Brain pericyte (primary cell): ENCODE results near the gene APOBEC3G.
"Not testable (repeated sequence)": the region's sequence is repeated elsewhere in the genome, so short reads cannot be mapped to it uniquely, and the experiment has no call there.

ENCODE experiments used
- DNase-seq: peaks from one replicate; pipeline ENCODE4 v3.0.0-alpha.2; 2012; ENCODE audit warnings: low read depth, low spot score

APOBEC3G gene

GRCh38 chr22:39066442-39067276, 10.4 kb upstream of the APOBEC3G start:
- not testable (repeated sequence) for DNase-seq

DNA sequence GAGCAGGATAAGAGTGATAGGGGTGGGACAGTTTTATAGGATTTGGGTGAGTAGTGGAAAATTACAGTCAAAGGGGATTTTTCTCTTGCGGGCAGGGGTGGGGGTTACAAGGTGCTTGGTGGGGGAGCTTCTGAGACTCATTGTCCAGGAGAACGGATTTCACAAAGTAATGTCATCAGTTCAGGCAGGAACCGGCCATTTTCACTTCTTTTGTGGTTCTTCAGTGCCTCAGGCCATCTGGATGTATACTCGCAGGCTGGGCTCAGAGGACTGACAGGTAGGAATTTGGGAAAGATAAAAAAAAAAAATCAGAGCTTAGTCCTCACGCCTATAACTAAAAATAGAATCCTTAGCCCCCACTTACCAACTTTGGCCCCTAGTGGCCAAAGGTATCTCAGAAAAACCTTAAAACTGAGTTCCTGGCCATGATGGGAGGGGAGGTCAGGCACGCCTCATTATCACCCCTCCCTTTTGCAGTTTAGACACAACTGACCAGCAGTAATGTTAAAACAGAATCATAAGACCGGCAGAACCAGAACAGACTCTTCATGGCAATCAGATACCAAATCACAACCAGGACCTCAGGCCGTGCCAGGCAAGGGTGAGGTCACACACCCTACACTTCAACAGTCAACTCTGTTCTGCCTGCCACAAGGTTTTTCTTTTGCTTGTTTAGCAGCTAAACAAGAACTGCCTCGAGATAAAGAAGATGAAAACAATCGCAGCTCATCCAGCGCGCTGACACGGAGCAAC, 8.9 kb upstream of the APOBEC3G start:
- DNase-seq = no peak

- no peak for DNase-seq
These were observed 6.9 kb upstream of the APOBEC3G start for GRCh38 chr22:39070186-39070585.

- not testable (repeated sequence) for DNase-seq
These were observed 4.5 kb upstream of the APOBEC3G start for GRCh38 chr22:39072581-39072981.

DNA sequence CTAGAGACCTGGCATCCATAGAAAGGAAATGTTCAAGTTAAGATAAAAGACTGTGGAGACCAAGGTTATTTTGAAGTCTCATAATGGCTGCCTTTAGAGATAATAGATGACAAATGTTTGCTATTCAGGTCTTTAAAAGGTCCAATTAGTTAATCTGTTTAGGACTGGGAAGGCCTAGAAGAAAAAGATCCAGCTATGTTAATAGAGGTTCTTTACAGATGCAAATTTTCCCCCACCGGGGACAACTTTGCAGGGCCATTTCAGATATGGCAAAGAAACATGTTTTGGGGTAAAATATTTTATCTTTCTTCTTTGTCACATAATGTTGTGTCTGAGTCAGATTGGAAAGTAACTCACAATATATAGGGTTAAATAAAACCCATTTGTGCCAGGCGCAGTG, 3.1 kb upstream of the APOBEC3G start:
- DNase-seq = no peak

- DNase-seq = not testable (repeated sequence)
These were observed 685 bp upstream of the APOBEC3G start for GRCh38 chr22:39076155-39077025.

GRCh38 chr22:39077912-39078311, 837 bp downstream of the APOBEC3G start:
- not testable (repeated sequence) for DNase-seq

- DNase-seq = no peak
These were observed 1.3 kb downstream of the APOBEC3G start for GRCh38 chr22:39078329-39078728.

- not testable (repeated sequence) for DNase-seq
These were observed 2.1 kb downstream of the APOBEC3G start for GRCh38 chr22:39079054-39079637.

- DNase-seq = no peak
These were observed 3.1 kb downstream of the APOBEC3G start for GRCh38 chr22:39080052-39080762.

DNA sequence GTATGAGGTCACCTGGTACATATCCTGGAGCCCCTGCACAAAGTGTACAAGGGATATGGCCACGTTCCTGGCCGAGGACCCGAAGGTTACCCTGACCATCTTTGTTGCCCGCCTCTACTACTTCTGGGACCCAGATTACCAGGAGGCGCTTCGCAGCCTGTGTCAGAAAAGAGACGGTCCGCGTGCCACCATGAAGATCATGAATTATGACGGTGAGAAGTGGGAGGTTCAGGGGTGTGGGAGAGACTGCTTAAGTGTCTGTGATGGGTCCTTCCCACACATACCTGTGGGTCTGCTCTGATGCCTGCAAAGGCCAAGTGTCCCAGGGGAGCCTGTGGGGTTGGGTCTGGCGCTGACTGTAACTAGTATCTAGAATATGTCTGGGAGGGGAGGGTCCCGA, 3.9 kb downstream of the APOBEC3G start:
- no peak for DNase-seq

- no peak for DNase-seq
These were observed 4.5 kb downstream of the APOBEC3G start for GRCh38 chr22:39081598-39081997.

DNA sequence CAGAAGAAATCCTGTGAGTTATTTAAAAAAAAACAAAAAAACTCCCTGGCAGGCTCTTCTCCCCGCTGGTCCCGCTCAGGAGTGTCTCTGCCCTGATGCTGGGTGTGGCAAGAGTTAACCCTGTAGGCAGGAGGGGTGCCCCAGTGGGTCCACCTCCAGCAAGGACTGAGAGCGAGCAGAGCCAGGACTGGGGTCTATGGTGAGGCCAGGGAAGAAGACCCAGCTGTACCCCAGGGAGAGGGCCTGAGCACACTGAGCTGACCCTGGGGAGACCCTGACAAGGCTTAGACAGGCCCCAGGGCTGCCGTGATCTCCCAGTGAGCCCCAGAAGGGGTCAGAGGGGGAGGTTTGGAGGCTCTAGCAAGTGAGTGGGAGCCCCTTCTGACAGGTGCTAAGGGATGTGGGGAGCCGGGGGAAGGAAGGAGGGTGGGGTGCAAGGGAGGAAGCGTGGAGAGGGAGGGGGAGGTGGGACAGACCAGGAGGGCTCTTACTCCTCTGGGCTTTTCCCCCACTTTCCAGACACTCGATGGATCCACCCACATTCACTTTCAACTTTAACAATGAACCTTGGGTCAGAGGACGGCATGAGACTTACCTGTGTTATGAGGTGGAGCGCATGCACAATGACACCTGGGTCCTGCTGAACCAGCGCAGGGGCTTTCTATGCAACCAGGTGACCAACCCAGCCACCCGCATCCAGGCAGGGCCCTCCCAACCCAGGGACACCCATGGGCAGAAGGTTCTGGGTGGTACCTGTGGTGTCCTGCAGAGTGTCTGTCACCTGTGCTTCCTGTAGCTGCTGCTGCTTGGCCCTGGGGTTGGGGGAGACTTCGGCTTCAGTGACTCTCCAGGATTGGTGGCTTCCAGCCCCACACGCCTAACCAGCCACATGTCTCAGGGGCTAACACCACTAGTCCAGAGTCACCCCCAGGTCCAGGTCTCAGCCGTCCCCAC, 6.4 kb downstream of the APOBEC3G start:
- DNase-seq = no peak

DNA sequence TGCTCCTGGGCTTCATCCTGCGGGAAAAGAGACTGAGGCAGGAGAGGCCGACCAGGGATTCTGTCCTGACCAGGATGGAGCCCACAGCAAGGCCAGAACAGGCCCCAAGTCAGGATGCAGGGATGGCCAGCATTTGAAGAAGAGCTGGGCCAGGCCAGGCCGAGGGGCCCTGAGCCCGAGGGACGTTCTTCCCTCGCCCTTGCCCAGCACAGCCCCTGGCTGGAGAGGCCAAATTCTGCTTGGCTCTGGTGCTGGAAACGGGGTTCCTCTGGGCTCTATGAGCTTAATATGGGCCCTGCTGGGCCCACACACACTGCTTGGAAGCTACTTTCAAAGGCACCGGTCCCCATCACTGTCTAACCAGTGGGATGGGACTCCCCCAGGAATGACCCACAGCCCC, 7.6 kb downstream of the APOBEC3G start:
- DNase-seq = no peak

DNA sequence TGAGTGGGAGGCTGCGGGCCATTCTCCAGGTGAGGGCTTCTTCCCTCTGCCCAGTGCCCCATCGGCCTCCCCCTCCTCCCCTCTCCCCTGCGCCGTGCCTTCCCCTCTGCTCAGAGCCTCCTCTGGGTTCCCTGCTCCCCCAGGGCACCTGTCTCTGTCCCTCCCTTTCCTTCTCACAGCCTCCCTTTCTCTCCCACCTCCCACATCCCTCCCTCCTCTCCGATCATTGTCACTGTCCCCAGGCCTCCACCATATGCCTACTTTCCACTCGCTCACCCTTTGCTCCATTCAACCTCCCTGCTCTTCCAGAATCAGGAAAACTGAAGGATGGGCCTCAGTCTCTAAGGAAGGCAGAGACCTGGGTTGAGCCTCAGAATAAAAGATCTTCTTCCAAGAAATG, 10.0 kb downstream of the APOBEC3G start:
- DNase-seq = no peak

DNA sequence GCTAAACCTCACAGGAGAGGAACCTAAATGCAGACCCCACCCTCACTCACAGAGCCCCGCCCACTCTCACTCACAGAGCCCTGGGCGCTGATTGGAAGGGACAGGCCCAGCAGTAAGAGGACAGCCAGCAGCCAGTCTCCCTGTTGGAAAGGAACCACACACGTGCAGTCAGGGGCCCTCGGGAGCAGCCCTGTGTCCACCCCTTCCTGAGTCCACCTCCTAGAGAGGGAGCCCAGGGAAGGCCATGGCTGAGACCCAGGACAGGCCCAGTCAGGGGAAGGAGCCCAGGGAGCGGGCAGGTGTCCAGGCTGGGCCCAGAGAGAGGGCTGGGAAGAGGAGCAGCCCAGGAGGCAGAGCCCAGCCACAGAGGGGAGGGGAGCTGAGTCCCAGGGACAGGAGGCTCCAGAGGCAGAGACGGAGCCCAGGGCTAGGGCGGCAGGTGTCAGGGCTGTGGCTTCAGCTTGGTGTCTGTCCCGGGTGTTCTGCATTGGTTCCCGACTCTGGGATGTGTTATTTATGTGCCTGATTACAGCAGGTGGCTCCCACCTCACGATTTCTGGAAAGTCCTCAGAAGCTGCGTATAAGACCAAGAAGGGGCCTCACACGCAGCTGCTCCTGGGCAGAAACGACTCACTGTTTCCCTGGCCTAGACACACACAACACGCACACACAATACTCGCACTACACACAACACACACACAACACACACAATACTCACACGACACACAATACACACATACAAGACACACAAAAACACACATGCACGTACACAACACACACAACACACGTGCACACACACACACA, 11.0 kb downstream of the APOBEC3G start:
- DNase-seq = no peak

- DNase-seq = no peak
These were observed 11.6 kb downstream of the APOBEC3G start for GRCh38 chr22:39088685-39089032.

DNA sequence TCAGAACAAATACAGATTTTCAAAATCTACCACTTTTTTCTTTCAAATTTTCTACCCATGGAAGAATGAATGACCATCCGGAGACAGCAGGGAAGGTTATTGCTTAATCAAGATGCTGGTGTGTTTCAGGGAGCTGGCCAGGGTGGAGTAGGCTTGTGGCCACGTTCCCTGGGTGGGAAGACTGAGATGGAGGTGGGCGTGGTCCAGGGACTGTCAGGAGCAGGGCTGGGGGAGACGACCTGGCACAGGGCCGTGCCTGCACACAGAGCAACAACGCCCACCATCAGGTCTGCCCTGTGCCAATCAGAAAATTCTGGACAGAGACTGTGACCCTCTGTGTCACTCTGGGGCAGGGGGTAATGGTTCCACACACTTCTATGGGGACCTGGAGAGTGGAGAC, 12.9 kb downstream of the APOBEC3G start:
- no peak for DNase-seq
